ENCODE results near the gene LMTK2.

Gene LMTK2

DNA sequence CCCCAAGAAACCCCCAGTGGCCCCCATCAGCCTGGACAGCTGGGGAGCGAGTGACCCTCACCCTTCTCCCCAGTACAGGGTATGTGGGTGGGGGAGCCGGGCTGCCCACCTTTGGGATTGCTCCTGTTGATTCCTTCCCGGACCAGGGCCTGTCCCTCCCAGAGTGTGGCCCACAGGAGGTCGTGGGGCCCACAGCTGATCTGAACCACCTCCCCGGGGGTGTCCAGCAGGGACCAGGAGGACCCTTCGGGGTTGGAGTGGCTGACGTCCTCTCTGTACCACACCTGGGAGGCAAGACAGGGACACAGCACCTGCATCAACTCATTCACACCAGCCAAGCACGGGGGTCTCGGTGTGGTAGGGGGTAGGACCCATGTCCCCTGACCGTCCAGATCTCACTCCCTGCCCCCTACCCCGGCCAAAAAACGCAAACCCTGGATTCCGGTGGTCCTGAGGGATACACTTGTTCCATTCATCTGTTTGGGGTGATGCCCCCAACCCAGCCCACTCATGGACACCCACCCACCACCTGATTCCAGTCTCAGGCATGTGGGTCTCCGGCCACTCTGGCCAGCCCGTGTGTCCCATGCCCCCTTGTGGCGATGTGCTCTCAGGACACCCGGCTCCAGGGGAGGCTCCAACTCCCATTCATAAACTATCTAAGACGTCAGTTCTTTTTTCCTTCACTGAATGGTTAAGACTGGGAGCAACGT, 134.5 kb downstream of the LMTK2 start:
- DNase-seq, result peak; percentile 22 to 31

- DNase-seq, result no peak
These were observed 135.1 kb downstream of the LMTK2 start for GRCh38 chr7:98241674-98242241.

DNA sequence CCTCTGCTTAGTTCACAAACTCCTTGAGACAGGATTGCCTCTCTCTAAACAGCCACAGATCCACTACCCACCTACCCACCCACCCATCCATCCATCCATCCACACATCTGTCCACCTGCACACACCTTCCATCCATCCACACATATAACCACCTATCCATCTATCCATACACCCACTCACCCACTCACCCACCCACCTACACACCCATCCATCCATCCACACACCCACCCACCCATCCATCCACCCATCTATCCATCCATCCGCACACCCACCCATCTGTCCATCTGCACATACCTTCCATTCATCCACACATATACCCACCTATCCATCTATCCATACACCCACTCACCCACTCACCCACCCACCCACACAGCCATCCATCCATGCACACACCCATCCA, 135.7 kb downstream of the LMTK2 start:
- no peak for DNase-seq

DNA sequence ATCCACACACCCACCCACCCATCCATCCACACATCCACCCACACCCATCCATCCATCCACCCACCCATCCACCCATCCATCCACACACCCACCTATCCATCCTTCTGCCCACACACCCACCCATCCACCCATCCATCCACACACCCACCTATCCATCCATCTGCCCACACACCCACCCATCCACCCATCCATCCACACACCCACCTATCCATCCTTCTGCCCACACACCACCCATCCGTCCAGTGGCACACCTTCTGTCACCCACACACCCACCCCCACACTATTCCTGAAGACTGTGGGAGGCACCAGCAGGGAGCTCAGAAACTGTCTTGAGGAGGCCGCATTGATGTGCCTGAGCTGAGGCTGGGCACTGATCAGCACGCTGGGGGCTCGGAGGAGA, 136.3 kb downstream of the LMTK2 start:
- no peak for DNase-seq

GRCh38 chr7:98244871-98245270, 138.2 kb downstream of the LMTK2 start:
- DNase-seq, result no peak

DNA sequence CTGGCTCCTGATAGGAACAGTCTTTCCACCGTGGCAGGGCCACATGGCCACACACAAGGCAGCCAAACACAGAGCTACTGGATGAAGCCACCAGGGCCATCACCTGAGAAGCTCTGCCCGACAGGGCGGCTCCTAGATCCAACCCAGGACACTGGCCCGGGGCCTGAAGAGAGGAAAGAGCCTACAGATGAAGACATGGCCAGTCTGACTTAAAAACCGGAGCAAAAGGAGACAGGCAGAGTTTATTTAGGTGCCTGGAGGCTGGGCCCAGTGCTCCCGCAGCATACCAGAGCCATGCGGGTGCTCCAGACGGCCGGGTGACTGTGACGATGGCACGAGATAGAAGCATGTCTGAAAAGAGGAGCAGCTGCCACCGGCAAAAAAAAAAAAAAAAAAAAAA, 141.5 kb downstream of the LMTK2 start:
- no peak for DNase-seq

DNA sequence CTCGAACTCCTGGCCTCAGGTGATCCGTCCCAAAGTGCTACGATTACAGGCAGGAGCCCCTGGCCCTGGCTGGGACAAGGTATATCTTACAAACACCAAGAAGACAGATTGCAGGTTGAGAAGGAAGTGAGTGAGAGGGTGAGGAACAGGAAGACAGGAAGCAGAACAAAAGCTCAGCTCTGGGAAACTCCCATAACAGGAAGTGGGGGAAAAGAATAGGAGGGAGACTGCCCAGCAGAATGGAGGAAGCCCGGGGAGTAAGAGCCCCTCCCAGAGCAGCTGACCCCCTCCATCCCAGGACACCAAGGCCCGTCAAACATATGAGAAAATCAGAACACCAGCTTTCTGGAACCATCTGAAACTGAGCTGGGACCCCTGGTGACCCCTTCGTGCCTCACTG, 142.4 kb downstream of the LMTK2 start:
- peak; percentile 1 to 11 for DNase-seq

- DNase-seq, result no peak
These were observed 144.1 kb downstream of the LMTK2 start for GRCh38 chr7:98250789-98251188.

GRCh38 chr7:98251231-98251600, 144.6 kb downstream of the LMTK2 start:
- no peak for DNase-seq

GRCh38 chr7:98251601-98252424, 145.2 kb downstream of the LMTK2 start, which contains the start of gene TECPR1:
Gene TECPR1 (minus strand): TSS chr7:98252232. CDS start chr7:98246146, 6,086 bp downstream.
- DNase-seq, result peak; percentile 65 to 66

DNA sequence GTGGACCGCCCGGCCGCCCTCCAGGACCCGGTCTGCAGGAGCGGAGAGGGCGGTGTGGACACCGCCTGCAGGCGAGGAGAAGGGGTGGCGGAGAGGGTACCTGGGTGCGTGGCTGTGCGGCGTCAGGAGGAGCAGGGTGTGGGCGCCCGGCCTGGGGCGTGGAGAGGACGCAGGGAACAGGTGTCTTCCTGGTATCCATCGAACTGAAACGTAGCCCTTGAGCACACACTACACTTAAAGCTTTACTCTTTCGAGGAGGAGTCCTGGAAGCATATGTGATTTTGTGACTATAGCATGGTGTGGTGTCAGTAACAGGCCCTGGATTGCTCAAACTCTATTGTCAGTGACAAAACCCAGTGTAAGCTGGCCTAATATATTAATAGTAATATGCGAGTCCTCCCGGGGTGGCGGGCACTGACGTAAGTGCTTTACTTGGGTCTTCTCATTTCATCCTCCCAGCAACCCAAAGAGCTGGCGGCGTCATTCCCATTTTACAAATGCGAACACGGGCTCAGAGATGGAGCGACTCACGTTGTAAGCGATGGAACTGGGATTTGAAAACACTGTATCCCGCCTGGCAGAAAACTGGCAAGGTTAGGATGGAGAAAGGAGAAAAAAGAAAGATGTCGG, 145.9 kb downstream of the LMTK2 start:
- DNase-seq, result no peak

DNA sequence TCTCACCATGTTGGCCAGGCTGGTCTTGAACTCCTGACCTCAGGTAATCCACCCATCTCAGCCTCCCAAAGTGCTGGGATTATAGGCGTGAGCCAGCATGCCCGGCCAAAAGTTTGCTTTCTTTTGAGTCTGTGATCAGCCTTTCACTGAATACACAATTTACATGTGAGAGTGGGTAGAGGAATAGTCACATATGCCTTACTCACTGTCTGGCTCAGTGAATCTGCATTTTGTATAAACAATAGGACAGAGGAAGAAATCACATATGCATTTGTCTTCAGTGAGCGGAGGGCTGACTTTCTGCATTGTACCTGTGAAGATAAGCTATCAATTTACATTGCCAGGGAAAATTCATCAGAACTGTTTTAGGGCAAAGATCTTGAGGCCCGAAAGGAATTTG, 147.9 kb downstream of the LMTK2 start:
- DNase-seq, result no peak

GRCh38 chr7:98254951-98255610, 148.4 kb downstream of the LMTK2 start:
- DNase-seq, result no peak

- DNase-seq, result no peak
These were observed 149.8 kb downstream of the LMTK2 start for GRCh38 chr7:98256431-98256830.

DNA sequence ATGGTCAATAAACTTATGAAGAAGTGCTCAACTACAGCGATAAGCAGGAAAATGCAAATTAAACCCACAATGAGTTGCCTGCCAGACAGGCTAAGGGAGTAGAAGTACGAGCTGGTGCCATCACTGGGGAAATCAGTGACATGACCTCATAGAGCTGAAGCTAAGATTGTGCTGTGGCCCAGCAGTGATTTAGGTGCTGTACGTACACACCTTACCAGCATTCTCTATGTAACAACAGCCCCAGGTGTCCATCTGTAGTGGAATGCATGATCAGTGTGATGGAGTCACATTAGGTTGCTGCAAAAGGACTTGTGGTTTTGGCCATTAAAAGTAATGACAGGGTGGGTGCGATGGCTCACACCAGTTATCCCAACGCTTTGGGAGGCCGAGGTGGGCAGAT, 151.0 kb downstream of the LMTK2 start:
- no peak for DNase-seq

Measured in Kasumi-1 (cell line).